HepG2 (cell line): ENCODE measurements around the gene CSTPP1. TPM values are rescaled to one million over a fixed set of nuclear protein-coding genes. Genes with fewer than 3 reads are reported as not detected.

Source experiments
- KLF11 ChIP-seq: IDR thresholded peaks from 2 replicates; pipeline ENCODE4 v1.6.1; 2016; ENCODE audit warnings: missing compliant biosample characterization
- KLF16 ChIP-seq, 2 experiments: sonication (generic) in 1 of 2; formaldehyde crosslinking in 1 of 2; IDR thresholded peaks; 2 replicates each; pipeline versions ENCODE4 v1.6.1 to v1.8.0; 2016 to 2023; ENCODE audit warnings: missing genetic modification reagents in 2 of 2, missing compliant biosample characterization in 1 of 2
- MEIS2 ChIP-seq: sonication (generic); formaldehyde crosslinking; IDR thresholded peaks from 2 replicates; pipeline ENCODE4 v1.9.0; 2021; ENCODE audit warnings: mild to moderate bottlenecking, missing genetic modification reagents
- MLXIP ChIP-seq: sonication (generic); formaldehyde crosslinking; IDR thresholded peaks from 2 replicates; pipeline ENCODE4 v1.9.0; 2021; ENCODE audit warnings: missing genetic modification reagents, borderline replicate concordance
- MTF2 ChIP-seq: sonication (generic); formaldehyde crosslinking; IDR thresholded peaks from 2 replicates; pipeline ENCODE4 v1.5.0; 2020; ENCODE audit warnings: missing genetic modification reagents, borderline replicate concordance
- MXI1 ChIP-seq: IDR thresholded peaks from 3 replicates; pipeline ENCODE4 v1.6.1; 2012; ENCODE audit warnings: low read depth, low read length, inconsistent platforms, borderline replicate concordance
- MYNN ChIP-seq: sonication (generic); formaldehyde crosslinking; IDR thresholded peaks from 2 replicates; pipeline ENCODE4 v1.4.0; 2020; ENCODE audit warnings: mild to moderate bottlenecking, low read depth, missing genetic modification reagents
- PTBP1 ChIP-seq: fragments of 200-400 bp; formaldehyde crosslinking; IDR thresholded peaks from 2 replicates; pipeline ENCODE4 v1.6.1; 2018; ENCODE audit warnings: low read length, low read depth; ENCODE audit not compliant: poor library complexity, severe bottlenecking
- TGIF2 ChIP-seq: IDR thresholded peaks from 2 replicates; pipeline ENCODE4 v1.6.1; 2016; ENCODE audit warnings: control low read depth, missing compliant biosample characterization
- YY1 ChIP-seq: IDR thresholded peaks from 2 replicates; pipeline ENCODE4 v1.6.1; 2011; ENCODE audit warnings: low read length, low read depth, moderate library complexity, mild to moderate bottlenecking; ENCODE audit not compliant: insufficient read depth, insufficient replicate concordance
- ZBTB42 ChIP-seq: sonication (generic); formaldehyde crosslinking; IDR thresholded peaks from 2 replicates; pipeline ENCODE4 v1.5.0; 2020; ENCODE audit warnings: mild to moderate bottlenecking, missing genetic modification reagents
- ZNF205 ChIP-seq: IDR thresholded peaks from 2 replicates; pipeline ENCODE4 v1.6.1; 2018; ENCODE audit warnings: missing biosample characterization, missing genetic modification reagents
- ZNF337 ChIP-seq: sonication (generic); formaldehyde crosslinking; IDR thresholded peaks from 2 replicates; pipeline ENCODE4 v1.5.1; 2020; ENCODE audit warnings: missing genetic modification reagents, low read depth, mild to moderate bottlenecking, borderline replicate concordance
- ZNF687 ChIP-seq: sonication (generic); formaldehyde crosslinking; IDR thresholded peaks from 2 replicates; pipeline ENCODE4 v1.5.1; 2020; ENCODE audit warnings: mild to moderate bottlenecking, missing genetic modification reagents, moderate library complexity
- polyA plus RNA-seq, 8 experiments: library from polyadenylated mRNA; depleted of rRNA in 3 of 8; stranded (reverse) in 7 of 8; unstranded in 1 of 8; fragments of >200 nt; fragmentation: Illumina TruSeq in 4 of 8; extraction: Trizol in 4 of 8; gene quantifications; 2 replicates each; pipeline versions ENCODE4 v1.2.1 to v1.2.3, GENCODE V29; 2011 to 2016; ENCODE audit warnings: low read depth in 4 of 8, missing spikeins in 1 of 8, mixed read lengths in 1 of 8; ENCODE audit not compliant: insufficient read depth in 1 of 8
- total RNA-seq, 5 experiments: library from RNA; depleted of rRNA; stranded (reverse); fragments of >200 nt; fragmentation: Illumina TruSeq; extraction: Trizol; gene quantifications; 2 replicates each; pipeline ENCODE4 v1.2.3, GENCODE V29; 2016; ENCODE audit warnings: low read depth in 1 of 5
- TF ChIP-seq, protein P1 (sequence below): sonication (generic); formaldehyde crosslinking; IDR thresholded peaks from 2 replicates; pipeline ENCODE4 v1.4.0; 2020; ENCODE audit warnings: missing genetic modification reagents
- TF ChIP-seq, protein P2 (sequence below): sonication (generic); formaldehyde crosslinking; IDR thresholded peaks from 2 replicates; pipeline ENCODE4 v1.8.0; 2022; ENCODE audit warnings: missing genetic modification reagents, mild to moderate bottlenecking, inconsistent platforms, borderline replicate concordance

Gene CSTPP1
- total and polyA plus RNA-seq, 2 of the 13 experiments (the other 11 are each of a cell fraction or from before 2014, with no cell fraction given): 12.3 to 14.6 TPM

DNA sequence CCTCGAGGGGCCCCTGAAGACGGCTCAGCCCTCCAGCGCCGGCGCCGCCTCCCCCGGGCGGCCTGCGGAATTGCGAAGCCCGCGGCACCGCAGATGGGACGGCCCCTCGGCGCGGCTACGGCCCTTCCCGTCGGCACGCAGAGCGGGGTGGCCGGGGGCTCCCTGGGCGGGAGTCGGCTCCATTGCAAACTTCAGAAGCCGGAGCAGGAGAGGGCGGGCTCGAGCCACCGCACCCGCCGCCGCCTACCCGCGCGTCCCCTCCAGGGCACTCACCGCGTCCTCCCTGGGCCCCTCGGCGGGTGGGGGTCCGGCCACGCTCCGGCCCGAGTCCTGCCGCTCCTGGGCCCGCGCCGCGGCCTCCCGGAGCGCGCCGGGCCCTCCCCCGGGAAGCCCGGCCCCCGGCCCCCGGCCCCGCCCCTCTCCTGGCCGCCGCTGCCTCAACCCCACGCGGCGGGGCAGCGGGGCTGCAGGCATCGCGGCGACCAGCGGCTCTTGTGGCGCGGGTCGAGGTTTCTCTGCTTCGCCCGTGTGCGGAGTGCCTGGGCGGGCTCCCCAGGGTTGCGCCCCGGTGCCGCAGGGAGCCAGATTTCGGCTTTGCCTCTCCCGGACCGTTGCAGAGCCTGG is 249.6 kb downstream of the CSTPP1 start, which contains the start of gene PACSIN3 (continued):
- TF ChIP-seq TGIF2 (CRISPR knock-in tag) (no peak), ZNF687 (CRISPR knock-in tag) (peak; percentile 0; the same call in 1 of the 2 replicates), PTBP1 (no peak), YY1 (peak; percentile 35), MYNN (CRISPR knock-in tag) (no peak), KLF11 (CRISPR knock-in tag) (no peak), MTF2 (CRISPR knock-in tag) (0 out of 2 replicates have a peak, but pooled peaks have one; percentile 46), MEIS2 (CRISPR knock-in tag) (0 out of 2 replicates have a peak, but pooled peaks have one; percentile 14), MLXIP (CRISPR knock-in tag) (no peak), MXI1 (0 out of 3 replicates have a peak, but pooled peaks have one; percentile 21), ZNF205 (no peak), ZNF337 (CRISPR knock-in tag) (no peak), ZBTB42 (CRISPR knock-in tag) (0 out of 2 replicates have a peak, but pooled peaks have one; percentile 36), KLF16 (CRISPR knock-in tag; IDR thresholded peaks at IDR 0.05) (no peak)
- TF ChIP-seq, protein P1, sequence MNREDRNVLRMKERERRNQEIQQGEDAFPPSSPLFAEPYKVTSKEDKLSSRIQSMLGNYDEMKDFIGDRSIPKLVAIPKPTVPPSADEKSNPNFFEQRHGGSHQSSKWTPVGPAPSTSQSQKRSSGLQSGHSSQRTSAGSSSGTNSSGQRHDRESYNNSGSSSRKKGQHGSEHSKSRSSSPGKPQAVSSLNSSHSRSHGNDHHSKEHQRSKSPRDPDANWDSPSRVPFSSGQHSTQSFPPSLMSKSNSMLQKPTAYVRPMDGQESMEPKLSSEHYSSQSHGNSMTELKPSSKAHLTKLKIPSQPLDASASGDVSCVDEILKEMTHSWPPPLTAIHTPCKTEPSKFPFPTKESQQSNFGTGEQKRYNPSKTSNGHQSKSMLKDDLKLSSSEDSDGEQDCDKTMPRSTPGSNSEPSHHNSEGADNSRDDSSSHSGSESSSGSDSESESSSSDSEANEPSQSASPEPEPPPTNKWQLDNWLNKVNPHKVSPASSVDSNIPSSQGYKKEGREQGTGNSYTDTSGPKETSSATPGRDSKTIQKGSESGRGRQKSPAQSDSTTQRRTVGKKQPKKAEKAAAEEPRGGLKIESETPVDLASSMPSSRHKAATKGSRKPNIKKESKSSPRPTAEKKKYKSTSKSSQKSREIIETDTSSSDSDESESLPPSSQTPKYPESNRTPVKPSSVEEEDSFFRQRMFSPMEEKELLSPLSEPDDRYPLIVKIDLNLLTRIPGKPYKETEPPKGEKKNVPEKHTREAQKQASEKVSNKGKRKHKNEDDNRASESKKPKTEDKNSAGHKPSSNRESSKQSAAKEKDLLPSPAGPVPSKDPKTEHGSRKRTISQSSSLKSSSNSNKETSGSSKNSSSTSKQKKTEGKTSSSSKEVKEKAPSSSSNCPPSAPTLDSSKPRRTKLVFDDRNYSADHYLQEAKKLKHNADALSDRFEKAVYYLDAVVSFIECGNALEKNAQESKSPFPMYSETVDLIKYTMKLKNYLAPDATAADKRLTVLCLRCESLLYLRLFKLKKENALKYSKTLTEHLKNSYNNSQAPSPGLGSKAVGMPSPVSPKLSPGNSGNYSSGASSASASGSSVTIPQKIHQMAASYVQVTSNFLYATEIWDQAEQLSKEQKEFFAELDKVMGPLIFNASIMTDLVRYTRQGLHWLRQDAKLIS (CRISPR knock-in tag): no peak; the same call in 1 of the 2 replicates
- TF ChIP-seq, protein P2, sequence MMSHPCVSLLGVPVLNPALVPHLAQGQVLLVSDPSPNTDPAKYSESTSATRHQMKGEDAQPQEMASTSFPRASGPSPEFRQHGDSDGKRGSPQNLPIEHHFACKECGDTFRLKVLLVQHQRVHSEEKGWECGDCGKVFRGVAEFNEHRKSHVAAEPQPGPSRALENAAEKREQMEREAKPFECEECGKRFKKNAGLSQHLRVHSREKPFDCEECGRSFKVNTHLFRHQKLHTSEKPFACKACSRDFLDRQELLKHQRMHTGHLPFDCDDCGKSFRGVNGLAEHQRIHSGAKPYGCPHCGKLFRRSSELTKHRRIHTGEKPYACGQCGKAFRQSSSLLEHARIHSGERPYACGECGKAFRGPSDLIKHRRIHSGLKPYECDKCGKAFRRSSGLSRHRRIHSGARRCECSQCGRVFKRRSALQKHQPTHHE (CRISPR knock-in tag): no peak
